Keratinocyte (primary cell): ENCODE measurements around the gene ZNF185.

Experiments
- CTCF ChIP-seq, 3 experiments: IDR thresholded peaks in 1 of 3; conservative IDR thresholded peaks in 1 of 3; optimal IDR thresholded peaks in 1 of 3; 2 replicates in 2 of 3; 3 replicates in 1 of 3; pipeline versions ENCODE3 to v1.5.1; 2011; ENCODE audit warnings: low read length in 3 of 3, mild to moderate bottlenecking in 3 of 3, moderate library complexity in 2 of 3, control low read depth in 1 of 3, inconsistent platforms in 1 of 3; ENCODE audit not compliant: insufficient read depth in 2 of 3; ENCODE audit errors: extremely low read depth in 1 of 3
- EZH2 ChIP-seq: IDR thresholded peaks from one replicate; pipeline ENCODE4 v1.6.1; 2012; ENCODE audit warnings: inconsistent platforms, mild to moderate bottlenecking, low read length, moderate library complexity

DNA sequence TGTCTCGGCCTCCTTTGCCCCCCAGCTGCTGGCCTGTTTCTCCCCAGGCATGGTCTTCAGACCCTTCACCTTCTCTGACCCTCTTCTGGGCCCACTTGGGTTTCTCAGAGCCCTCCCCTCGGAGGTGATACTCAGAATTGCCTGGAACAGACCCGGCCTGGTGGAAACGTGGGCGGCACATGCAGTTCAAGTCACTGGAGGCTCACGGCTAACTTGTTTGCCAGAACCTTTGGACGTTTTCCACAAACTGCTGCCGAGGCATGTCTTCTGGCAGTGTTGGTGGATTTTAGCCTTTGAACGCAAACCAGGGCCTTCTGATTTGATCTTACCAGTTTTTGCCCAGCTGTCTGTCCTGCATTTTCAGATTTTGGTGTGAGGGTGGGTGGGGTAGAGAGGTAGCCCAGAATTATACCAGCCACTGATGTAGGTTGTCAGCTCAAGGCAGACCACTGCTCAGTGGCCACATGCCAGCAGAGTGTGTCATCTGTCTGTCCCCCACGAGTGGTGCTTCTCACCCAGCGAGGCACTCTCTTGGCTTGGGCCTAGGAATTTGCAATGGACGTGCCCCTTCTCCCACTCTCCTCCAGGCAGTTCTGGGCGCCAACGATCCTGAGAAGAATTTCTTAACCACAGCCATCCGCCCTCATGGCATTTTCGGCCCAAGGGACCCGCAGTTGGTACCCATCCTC lies 32.5 kb upstream of the ZNF185 start:
- TF ChIP-seq CTCF (optimal IDR thresholded peaks at IDR 0.05 in 1 of 3, IDR thresholded peaks at IDR 0.05 in 1 of 3, conservative IDR thresholded peaks at IDR 0.05 in 1 of 3; ENCODE audit: extremely low read depth in 1 of 3, insufficient read depth in 2 of 3, low read length in 3 of 3) = no peak
- no peak for TF ChIP-seq EZH2
